Bone marrow (tissue), 2 donors: ENCODE results near the gene TMEM131.

Experiments
- DNase-seq, 2 donors: peaks; one replicate each; lab custom pipeline; 2025; lab: John Stamatoyannopoulos, UW

TMEM131 gene

GRCh38 chr2:97759727-97760407 lies 235.9 kb downstream of the TMEM131 start:
- DNase-seq = no peak

GRCh38 chr2:97758131-97758705 lies 237.5 kb downstream of the TMEM131 start:
- no peak for DNase-seq

GRCh38 chr2:97757062-97757461 lies 238.7 kb downstream of the TMEM131 start:
- DNase-seq = no peak

GRCh38 chr2:97755491-97755890 lies 240.3 kb downstream of the TMEM131 start:
- no peak for DNase-seq

GRCh38 chr2:97754690-97755346 lies 240.9 kb downstream of the TMEM131 start:
- no peak for DNase-seq

DNA sequence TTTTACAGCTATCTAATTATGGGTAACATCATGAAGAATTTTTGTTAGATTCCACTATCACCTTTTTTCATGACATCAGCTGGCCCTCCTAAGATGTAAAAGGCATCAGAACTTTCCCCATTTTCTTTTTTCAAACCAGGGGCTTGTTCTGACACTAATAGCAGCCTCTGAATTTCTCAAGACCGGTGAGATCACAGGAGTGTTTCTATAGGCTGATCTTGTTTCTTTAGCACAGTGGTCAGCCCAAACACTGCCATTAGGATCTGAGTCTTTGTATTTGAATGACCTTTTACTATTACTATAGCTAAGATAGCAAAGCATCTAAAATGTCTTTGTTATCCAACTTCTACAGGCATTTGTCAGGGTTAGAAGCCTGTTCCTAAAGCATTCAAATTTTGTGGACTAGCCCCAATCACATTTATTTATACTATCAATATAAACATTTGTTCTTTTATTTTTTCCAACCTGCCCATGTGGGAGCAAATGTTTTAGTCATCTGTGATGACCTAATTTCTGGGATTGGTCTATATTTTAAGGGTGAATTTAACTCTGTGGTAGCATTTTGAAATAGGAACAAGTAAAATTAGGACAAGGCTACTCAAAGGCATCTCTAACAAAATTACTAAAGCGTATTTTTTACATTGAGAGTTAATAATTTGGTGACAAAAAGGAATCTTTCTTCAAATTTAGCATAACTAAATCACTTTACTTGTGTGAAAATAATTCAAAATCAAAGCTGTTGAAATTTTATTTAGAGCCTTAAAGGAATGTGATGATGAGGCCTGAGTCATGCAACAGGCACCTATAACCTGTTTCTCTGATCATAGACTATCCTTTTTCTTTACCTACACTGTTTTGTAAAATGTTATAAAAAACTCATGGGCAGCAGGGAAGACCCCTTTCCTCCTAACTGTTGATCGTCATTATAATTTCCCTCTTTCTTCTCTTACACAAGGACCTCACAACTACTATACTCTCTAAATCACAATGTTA lies 243.1 kb downstream of the TMEM131 start:
- no peak for DNase-seq

DNA sequence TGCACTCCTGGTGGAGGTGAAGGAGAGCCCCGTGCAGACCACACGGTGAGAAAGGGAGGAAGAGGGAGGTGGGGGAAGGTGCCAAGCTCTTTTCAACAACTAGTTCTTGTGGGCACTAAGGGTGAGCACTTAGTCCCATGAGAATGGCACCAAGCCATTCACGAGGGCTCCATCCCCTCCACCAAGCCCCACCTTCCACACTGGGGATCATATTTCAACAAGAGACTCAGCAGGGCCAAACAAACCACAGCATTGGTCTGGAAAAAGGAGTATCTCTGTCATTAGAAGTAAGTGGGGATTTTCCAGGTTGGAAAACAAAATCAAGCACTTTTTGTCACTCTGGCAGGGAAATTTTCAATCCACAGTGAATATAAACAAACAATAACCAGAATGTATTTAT lies 244.0 kb downstream of the TMEM131 start:
- DNase-seq = no peak

- no peak for DNase-seq
Measured at GRCh38 chr2:97750017-97750416, 245.7 kb downstream of the TMEM131 start.

GRCh38 chr2:97749581-97749980 lies 246.2 kb downstream of the TMEM131 start:
- DNase-seq = no peak

GRCh38 chr2:97747716-97748115 lies 248.0 kb downstream of the TMEM131 start:
- no peak for DNase-seq

DNA sequence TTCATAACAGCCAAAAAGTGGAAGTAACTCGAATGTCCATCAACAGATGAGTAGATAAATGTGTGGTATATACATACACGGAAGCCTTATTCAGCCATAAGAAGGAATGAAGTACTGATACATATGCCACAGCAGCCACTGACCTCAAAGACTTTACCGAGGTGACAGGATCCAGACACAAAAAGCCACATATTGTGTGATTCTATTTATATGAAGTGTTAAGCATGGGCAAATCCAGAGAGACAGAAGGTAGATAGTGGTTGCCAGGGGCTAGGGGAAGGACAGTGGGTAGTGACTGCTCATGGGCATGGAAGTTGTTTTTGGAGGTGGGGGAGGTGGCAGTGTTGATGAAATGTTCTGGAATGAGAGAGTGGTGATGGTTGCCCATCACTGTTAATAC lies 248.5 kb downstream of the TMEM131 start:
- DNase-seq = no peak

DNA sequence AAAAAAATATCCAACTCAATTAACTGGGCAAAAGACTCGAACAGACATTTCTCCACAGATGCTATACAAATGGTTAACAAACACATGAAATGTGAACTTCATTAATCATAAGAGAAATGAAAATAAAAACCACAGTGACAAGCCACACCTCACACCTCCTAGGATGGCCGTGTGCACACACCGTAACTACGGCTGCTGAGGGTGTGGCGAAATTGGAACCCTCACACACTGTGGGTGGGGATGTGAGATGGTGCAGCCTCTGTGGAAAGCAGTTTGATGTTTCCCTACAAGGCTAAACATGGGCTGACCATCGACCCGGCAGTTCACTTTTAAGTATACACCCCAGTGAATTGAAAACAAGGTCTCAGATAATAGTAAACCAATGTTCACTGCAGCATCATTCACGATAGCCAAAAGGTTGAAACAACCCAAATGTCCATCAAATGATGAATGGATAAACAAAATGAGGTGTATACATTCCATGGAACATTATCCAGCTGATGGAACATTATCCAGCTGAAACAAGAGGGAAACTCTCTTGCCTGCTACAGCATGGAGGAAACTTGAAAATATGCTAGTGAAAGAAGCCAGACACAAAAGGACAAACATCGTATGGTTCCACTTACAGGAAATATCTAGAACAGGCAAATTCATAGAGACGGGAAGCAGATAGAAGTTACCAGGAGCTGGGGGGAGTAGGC lies 250.1 kb downstream of the TMEM131 start:
- no peak for DNase-seq

GRCh38 chr2:97743913-97744312 lies 251.8 kb downstream of the TMEM131 start:
- DNase-seq = no peak

GRCh38 chr2:97742381-97742847 lies 253.3 kb downstream of the TMEM131 start:
- no peak for DNase-seq

DNA sequence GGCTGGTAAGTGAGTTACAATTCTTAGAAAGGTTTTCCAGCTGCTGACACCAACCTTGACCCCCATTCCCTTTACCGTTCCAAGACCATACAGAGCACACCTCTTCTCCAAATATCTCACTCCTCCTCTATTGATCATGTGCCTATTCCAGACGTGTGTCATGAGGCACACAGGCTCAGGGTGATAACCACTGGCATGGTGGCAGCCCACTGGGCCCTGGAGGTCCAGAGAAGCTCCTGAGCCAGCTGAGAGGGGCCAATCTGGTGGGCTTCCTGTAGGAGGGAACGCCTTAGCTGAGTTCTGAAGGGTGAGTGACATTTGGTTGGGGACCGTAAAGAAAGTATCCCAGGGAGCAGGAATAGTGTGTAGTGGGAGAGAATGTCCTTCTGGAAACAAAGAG lies 254.1 kb downstream of the TMEM131 start:
- no peak for DNase-seq

DNA sequence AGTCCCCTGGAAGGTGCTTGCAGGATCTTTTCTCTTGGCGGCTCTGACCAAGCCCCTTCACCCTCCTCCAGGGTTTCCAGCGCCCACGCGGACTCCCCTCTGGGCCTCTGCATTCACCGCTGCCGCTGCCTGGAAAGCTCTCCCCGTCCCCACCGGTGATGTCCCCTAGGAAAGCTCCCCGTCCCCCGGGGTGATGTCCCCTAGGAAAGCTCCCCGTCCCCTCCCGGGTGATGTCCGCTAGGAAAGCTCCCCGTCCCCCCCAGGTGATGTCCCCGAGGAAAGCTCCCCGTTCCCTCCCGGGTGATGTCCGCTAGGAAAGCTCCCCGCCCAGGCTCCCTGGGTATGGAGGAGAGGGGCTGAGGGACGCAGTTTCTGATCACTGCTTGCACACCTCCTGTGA lies 254.5 kb downstream of the TMEM131 start:
- DNase-seq = no peak

GRCh38 chr2:97740590-97741182 lies 255.1 kb downstream of the TMEM131 start:
- DNase-seq = no peak

DNA sequence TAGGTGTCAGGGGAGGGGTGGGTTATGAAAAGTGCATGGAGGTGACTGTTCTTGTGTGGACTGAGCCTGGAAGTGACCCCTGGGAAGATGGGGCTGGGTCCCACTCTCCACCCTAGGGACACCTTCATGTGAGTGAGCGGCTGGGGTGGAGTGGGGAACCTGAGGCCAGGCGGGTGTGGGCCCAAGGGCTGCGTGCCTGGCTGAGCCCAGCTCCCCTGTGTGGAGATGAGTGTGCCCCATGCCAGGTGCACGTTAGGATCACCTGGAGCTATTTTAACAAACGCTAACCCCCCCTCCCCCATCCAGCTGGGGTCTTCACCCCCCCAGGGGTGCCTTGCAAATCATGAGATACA lies 255.9 kb downstream of the TMEM131 start:
- no peak for DNase-seq

DNA sequence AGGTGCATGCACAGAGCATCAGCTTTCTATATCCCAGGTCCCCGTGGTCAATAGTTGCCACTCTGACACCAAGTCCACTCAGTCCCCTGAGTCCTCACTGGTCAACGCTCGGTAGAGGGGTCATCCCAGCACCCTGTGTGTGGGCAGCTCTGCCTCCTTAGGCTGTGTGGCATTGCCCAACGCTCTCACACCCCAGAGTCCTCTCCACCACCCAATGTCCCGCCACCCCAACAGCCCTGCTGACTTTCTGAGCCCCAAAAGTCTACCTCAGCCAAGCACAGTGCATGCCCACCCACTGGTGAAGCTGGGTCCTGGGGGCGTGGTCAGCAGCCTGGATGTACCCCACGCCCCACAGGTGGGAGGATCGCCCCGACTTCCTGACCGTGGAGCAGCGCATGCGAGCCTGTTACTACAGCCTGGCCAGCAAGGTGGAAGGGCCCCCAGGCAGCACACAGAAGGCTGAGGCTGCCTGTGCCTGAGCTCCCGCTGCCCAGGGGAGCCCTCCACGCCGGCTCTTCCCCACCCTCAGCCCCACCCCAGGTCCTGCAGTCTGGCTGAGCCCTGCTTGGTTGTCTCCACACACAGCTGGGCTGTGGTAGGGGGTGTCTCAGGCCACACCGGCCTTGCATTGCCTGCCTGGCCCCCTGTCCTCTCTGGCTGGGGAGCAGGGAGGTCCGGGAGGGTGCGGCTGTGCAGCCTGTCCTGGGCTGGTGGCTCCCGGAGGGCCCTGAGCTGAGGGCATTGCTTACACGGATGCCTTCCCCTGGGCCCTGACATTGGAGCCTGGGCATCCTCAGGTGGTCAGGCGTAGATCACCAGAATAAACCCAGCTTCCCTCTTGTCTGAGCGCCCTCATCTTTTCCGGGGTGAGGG lies 256.5 kb downstream of the TMEM131 start:
- no peak for DNase-seq
